Activated CD4-positive, alpha-beta T cell treated with anti-CD3 and anti-CD28 coated beads, Interleukin-2, amount 10 ng/mL, durations not matched to agents 24 days and 14 days (primary cell): Measurements from ENCODE around the gene TOP3B. TPM values are rescaled to one million over a fixed set of nuclear protein-coding genes. Genes with fewer than 3 reads are reported as not detected.

Experiments
- DNase-seq: peaks from one replicate; pipeline ENCODE4 v3.0.0; 2022
- H3K27ac Mint-ChIP-seq: one replicate; pipeline ENCODE4 v1.8.0; 2022; ENCODE audit warnings: mild to moderate bottlenecking, mixed read lengths
- H3K27me3 Mint-ChIP-seq: one replicate; pipeline ENCODE4 v1.8.0; 2022; ENCODE audit warnings: mixed read lengths
- H3K36me3 Mint-ChIP-seq: one replicate; pipeline ENCODE4 v1.8.0; 2022; ENCODE audit warnings: low read depth, mild to moderate bottlenecking, mixed read lengths
- H3K4me1 Mint-ChIP-seq: one replicate; pipeline ENCODE4 v1.8.0; 2021; ENCODE audit warnings: mixed read lengths
- H3K4me3 Mint-ChIP-seq: one replicate; pipeline ENCODE4 v1.8.0; 2022; ENCODE audit warnings: mild to moderate bottlenecking, moderate library complexity, mixed read lengths
- H3K9me3 Mint-ChIP-seq: one replicate; pipeline ENCODE4 v1.8.0; 2021; ENCODE audit warnings: mixed read lengths
- intact Hi-C: fragments of 100-400 bp; cut with micrococcal nuclease; formaldehyde crosslinking; loops from one replicate; pipeline ENCODE4 v1.15.1; 2023
- total RNA-seq: library from RNA; stranded (reverse); gene quantifications from 2 replicates; pipeline ENCODE4 v1.2.3, GENCODE V29; 2022

Gene TOP3B
- total RNA-seq, 1 donor from 2014 or later: 48.6 TPM

DNA sequence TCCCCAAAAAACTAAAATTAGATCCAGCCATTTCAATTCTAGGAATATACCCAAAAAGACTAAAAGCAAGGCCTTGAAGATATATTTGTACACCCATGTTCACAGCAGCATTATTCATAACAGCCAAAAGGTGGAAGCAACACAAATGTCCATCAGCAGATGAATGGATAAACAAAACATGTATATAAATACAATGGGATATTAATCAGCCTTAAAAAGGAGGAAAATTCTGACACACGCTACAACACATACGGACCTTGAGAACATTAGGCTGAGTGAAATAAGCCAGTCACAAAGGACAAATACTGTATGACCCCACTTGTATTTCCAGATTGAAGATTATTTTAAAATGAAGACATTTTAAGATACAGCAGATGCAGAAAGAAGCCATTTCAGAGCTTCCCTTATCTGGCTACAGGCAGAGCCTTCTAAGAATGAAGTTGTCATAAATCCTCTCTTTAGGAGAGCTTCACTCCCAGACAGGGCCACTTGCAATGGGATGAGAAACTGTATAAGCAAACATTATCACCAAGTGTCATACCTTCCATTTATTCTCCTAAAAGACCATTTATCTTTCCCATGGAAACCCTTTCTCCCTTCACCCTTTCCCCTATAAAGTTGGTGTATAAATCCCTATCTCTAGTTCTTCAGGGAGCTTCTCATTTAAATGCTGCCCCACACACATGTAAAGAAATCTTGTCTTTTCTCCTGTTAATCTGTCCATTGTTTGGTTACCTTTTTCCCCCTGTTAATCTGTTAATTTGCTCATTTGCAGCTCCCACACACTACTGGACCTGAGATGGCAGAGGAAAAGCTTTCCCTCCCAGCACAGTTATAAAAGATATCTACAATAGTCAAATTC lies 19.3 kb upstream of the TOP3B start:
- DNase-seq: no peak
- Mint-ChIP-seq H3K36me3 (no peaks in the 10 kb centered on the region), H3K27me3 (peaks cover 13% of the 10 kb centered on the region), H3K4me1 (no peaks in the 10 kb centered on the region), H3K27ac (no peak overlapping the region), H3K9me3 (no peaks in the 10 kb centered on the region), H3K4me3 (no peak overlapping the region)
- intact Hi-C loops: no loop called here

DNA sequence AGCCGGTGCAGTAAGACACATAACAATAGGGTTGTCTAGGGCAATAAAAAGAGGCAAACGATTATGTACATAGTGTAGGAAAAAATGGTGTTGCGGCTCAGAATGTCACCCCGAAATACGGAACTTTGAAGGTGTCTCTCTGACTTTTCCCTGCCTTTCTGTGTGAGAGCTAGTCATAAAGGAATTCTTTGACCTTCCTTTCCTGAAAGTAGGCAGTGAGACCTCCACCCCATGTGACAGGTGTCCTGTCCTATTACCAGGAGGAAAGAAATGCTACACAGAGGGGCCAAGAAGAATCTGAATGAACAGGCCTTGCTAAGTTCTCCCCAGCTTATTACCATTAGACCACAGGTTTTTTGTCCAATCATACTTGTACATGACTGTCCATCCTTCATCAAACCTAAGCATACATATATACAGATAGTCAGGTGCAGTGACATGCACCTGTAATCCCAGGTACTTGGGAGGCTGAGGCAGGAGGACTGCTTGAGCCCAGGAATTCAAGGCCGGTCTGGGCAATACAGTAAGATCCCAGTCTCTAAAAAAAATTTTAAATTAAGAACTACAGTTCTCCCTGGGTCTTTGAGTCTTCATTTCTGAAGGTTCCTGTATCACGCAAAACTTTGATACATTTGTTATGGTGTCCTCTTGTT lies 16.1 kb upstream of the TOP3B start:
- H3K9me3 Mint-ChIP-seq: no peaks in the 10 kb centered on the region
- no peak for DNase-seq
- intact Hi-C loops: no loop called here
- H3K4me1 Mint-ChIP-seq: no peaks in the 10 kb centered on the region
- H3K4me3 Mint-ChIP-seq: no peak overlapping the region
- no peak overlapping the region for H3K27ac Mint-ChIP-seq
- H3K27me3 Mint-ChIP-seq: peaks cover 10% of the 10 kb centered on the region
- no peaks in the 10 kb centered on the region for H3K36me3 Mint-ChIP-seq

DNA sequence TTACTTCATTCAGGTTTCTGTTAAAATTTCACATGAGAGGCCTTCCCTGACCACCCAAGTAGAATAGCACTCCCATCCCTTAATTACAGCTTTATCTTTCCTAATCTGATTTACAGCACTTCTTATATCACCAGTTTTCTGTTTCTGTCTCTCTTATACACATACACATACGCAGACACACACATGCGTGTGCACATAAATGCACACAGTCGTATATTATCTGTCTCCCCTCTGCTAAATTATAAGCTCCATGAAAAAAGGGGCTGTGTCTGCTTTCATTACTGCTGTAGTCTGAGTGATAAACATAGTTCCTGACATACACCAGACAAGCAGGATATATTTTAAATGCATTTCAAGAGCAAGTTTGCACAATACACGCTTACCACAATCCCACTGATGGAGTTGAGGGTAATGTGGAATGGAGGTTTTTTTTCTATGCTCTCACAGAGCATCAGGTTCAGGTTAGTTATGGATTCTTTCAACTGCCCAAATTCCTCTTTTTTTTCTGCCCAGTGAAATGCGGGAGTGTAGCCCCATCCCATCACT lies 13.7 kb upstream of the TOP3B start:
- Mint-ChIP-seq H3K9me3 (no peaks in the 10 kb centered on the region), H3K27ac (no peak overlapping the region), H3K4me3 (no peak overlapping the region), H3K36me3 (no peaks in the 10 kb centered on the region), H3K4me1 (no peaks in the 10 kb centered on the region), H3K27me3 (peaks cover 9% of the 10 kb centered on the region)
- intact Hi-C loops: no loop called here
- no peak for DNase-seq

DNA sequence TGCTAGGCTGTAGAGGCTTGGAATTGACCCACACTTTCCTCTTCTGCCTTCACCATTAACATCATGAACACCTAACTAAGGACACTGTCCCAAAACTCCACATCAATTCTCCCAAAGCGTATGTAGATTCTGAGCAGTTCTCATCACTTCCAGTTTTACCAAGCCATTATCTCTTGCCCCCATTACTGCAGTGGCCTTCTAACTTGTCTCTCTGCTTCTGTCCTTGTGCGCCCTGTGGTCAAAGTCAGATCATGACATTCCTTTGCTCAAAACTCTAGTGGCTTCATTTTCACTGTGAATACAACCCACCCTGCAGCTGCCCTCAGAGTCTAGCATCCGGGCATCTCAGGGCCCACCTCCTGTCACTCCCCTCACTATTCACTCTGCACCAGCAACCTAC lies 13.1 kb upstream of the TOP3B start:
- H3K36me3 Mint-ChIP-seq: no peaks in the 10 kb centered on the region
- peaks cover 7% of the 10 kb centered on the region for H3K27me3 Mint-ChIP-seq
- DNase-seq: no peak
- no peak overlapping the region for H3K27ac Mint-ChIP-seq
- intact Hi-C loops: no loop called here
- no peaks in the 10 kb centered on the region for H3K4me1 Mint-ChIP-seq
- H3K4me3 Mint-ChIP-seq: no peak overlapping the region
- no peaks in the 10 kb centered on the region for H3K9me3 Mint-ChIP-seq

DNA sequence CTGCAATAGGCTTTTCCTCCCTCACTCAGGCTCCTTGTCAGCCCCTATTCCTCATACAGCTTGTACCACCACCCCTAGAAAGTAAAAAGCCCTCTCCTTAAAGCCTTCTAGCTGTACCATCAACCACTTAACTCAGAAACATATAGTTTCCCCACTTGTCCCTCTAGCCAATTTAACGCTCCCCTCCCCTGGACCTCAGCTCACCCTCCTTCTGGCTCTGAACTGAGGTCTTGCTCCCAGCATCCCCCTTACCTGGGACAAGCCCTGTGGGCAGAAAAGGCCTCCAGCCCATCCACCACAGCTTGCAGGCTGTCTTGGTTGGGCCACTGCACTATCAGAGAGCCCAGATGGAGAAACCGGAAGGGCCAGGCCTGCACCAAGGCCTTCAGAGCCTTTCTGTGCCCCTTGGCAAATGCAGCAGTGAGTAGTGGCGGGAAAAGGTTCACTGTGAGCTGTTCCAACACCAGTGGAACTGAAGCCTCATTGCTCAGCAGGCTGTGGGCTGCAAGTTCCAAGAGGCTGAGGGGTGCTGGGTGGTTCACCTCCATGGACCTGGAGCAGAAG lies 12.4 kb upstream of the TOP3B start:
- intact Hi-C loops: no loop called here
- no peak overlapping the region for H3K27ac Mint-ChIP-seq
- H3K27me3 Mint-ChIP-seq: peaks cover 2% of the 10 kb centered on the region
- no peak overlapping the region for H3K4me3 Mint-ChIP-seq
- DNase-seq: no peak
- H3K36me3 Mint-ChIP-seq: no peaks in the 10 kb centered on the region
- H3K9me3 Mint-ChIP-seq: no peaks in the 10 kb centered on the region
- H3K4me1 Mint-ChIP-seq: no peaks in the 10 kb centered on the region

DNA sequence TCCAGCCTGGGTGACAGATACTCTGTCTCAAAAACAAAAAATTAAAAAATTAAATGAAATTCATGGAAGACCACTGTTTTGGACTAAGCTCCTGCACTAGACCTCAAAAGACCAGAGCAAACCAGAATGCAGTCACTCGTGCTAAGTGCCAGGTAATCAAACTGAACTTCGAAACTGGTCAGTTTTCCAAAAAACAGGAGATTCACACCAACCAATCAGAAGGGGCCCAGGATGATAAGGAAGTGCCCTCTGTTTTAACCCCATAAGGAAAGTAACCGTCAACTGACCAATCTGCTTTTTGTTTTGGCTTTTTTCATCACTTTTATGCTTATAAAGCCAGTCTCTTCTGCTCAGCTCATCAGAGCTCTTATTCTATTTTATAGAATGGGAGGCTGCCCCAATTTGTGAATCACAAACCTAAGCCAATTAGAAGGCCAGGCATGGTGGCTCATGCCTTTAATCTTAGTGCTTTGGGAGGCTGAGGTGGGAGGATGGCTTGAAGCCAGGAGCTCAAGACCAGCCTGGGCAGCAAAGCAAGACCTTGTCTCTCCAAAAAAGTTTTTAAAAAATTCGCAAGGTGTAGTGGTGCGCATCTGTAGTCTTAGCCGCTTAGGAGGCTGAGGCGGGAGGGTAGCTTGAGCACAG lies 10.1 kb upstream of the TOP3B start:
- Mint-ChIP-seq H3K4me3 (no peak overlapping the region), H3K4me1 (no peaks in the 10 kb centered on the region), H3K9me3 (no peaks in the 10 kb centered on the region), H3K36me3 (no peaks in the 10 kb centered on the region), H3K27ac (no peak overlapping the region), H3K27me3 (no peaks in the 10 kb centered on the region)
- intact Hi-C loops: no loop called here
- DNase-seq: no peak

DNA sequence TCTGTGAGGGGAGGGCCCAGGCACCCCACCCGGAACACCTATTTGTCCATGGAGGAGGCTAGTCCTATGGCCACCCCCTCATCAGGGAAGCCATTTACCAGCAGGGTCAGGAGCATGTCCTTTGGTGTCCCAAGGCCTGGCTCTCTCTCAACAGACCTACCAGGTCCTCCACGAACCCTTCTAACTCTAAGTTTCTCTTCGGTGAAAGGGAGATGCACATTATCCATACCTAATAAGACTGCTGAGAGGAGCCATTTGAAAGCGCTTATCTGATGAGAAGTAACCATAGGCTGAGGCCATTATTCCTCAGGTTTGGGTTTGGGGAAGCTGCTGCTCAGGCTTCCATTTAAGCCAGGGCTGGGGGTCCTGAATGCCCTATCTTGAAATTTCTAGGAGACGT lies 9.2 kb upstream of the TOP3B start:
- no peak overlapping the region for H3K27ac Mint-ChIP-seq
- intact Hi-C loops: no loop called here
- H3K4me3 Mint-ChIP-seq: no peak overlapping the region
- H3K36me3 Mint-ChIP-seq: no peaks in the 10 kb centered on the region
- H3K9me3 Mint-ChIP-seq: no peaks in the 10 kb centered on the region
- DNase-seq: no peak
- H3K27me3 Mint-ChIP-seq: no peaks in the 10 kb centered on the region
- no peaks in the 10 kb centered on the region for H3K4me1 Mint-ChIP-seq

DNA sequence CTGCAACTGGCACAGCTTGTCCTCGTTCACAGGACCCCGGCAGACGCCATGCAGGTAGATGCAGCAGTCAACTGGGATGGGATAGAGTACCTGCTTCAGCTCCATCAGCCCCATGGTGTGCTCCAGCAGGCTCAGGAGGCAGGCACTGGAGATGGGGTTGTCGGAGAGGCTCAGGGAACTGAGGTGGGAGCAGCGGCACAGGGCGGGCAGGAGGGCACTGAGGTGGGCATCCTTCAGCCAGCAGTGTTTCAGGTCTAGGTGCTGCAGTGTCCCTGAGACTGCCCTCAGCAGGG lies 8.7 kb upstream of the TOP3B start:
- H3K4me3 Mint-ChIP-seq: no peak overlapping the region
- no peak overlapping the region for H3K27ac Mint-ChIP-seq
- intact Hi-C loops: no loop called here

DNA sequence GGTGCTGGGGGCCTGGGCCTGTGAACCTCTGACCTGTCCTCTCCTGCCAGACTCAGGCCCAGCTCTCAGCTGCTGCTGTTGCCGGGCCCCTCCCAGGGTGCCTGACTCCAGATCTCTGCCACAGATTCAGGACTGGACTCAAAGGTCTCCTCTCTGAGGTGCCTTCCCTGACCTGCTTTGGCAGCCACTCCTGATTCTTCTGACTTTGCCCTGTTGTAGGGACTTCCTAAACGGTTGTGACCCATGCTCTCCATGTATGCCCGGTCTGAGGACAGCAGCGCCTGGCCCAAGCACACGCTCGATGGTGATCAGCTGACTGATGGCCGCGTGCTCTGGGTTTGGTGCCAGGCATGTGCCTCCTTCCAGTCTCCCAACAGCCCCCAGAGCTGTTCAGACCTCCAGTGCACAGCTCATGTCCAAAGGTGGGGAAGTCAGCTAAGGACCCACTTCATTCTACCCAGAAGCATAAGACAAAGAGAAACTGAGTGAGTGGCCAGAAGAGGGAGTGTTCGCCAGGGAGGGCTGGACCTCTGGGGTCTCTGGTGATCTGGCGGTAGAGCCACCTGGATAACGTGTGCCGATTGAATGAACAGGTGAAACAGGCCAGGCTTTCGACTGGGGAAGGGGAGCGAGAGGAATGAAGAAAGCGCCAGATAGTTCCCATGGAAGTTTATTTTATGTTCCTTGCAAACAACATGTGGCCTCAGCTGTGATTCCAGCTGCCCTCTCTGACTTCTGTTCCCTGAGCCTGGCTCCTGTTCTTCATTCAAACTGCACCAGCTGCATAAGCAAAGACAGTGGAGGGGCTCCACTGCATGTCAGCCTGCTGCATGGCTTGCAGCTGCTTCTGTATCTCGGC lies 8.1 kb upstream of the TOP3B start:
- DNase-seq: no peak
- intact Hi-C loops: no loop called here
- no peaks in the 10 kb centered on the region for H3K4me1 Mint-ChIP-seq
- H3K9me3 Mint-ChIP-seq: no peaks in the 10 kb centered on the region
- no peak overlapping the region for H3K4me3 Mint-ChIP-seq
- no peaks in the 10 kb centered on the region for H3K27me3 Mint-ChIP-seq
- H3K36me3 Mint-ChIP-seq: no peaks in the 10 kb centered on the region
- H3K27ac Mint-ChIP-seq: no peak overlapping the region

More for the DNA sequence above, 8.7 kb upstream of the TOP3B start:
- no peak for DNase-seq
- Mint-ChIP-seq H3K27me3 (no peaks in the 10 kb centered on the region), H3K9me3 (no peaks in the 10 kb centered on the region), H3K36me3 (no peaks in the 10 kb centered on the region), H3K4me1 (no peaks in the 10 kb centered on the region)

DNA sequence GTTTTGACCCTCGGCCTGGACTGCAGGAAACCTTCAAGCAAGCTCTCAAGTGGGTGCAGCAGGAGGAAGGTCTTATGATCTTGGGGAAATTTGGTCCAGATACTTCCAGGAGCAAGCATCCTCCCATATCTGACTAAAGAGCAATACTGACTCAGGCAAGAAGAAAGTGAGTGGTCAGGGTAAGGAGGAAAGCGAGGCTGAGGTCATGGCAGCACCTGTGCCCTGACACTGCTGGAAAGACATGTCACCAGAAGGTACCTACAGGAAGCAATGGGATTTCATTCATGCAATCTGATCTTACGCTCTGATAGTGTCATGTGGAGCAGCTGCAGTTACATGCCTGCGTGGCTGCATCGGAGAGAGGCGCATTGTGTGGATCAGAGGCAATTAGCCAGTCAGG lies 6.5 kb upstream of the TOP3B start:
- Mint-ChIP-seq H3K4me3 (no peak overlapping the region), H3K27ac (no peak overlapping the region), H3K27me3 (no peaks in the 10 kb centered on the region), H3K36me3 (no peaks in the 10 kb centered on the region), H3K9me3 (no peaks in the 10 kb centered on the region), H3K4me1 (no peaks in the 10 kb centered on the region)
- DNase-seq: no peak
- intact Hi-C loops: no loop called here

DNA sequence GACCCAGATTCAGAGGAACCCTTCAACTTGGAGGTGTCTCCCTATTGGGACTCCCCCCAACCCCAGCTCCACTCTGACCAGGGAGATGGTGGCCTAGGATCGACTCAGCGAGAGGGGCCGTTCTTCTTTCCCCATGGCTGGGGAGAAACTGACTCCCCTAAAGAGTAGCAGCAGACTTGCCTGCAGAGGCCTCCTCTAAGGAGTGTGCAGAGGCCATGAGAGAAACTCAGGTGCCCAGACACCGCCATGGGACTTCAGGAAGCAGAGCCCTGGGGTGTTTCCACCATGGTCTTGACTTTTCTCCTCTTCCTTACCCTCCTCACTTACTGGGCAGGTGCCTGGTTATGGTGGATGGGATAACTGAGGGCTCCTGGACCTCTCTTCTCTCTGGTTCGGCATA lies 2.6 kb upstream of the TOP3B start:
- intact Hi-C loops: no loop called here
- Mint-ChIP-seq H3K9me3 (no peaks in the 10 kb centered on the region), H3K36me3 (no peaks in the 10 kb centered on the region), H3K4me3 (no peak overlapping the region), H3K4me1 (peaks cover 13% of the 10 kb centered on the region), H3K27ac (no peak overlapping the region), H3K27me3 (no peaks in the 10 kb centered on the region)
- DNase-seq: no peak

DNA sequence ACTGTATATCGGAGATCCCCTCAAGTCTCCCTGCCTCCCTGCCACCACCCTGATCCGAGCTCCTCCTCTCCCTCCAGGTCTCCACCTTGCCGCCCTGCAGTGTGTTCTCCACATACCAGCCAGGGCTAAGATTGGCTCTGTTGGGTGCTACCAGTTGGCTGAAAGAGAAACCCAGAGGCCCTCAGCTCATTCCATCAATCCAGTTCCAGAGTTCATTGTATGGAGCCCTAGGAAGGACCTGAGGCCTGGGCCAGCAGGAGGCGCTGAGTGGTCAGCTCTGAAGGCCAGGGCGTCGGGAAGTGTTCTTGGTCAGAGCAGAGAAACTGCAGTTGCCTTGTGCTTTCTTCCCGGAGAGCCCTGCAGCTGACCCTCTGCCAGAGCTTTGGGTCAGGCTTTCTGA lies 2.2 kb upstream of the TOP3B start:
- intact Hi-C loops: no loop called here
- H3K27ac Mint-ChIP-seq: no peak overlapping the region
- no peaks in the 10 kb centered on the region for H3K27me3 Mint-ChIP-seq
- H3K9me3 Mint-ChIP-seq: no peaks in the 10 kb centered on the region
- DNase-seq: no peak
- no peak overlapping the region for H3K4me3 Mint-ChIP-seq
- no peaks in the 10 kb centered on the region for H3K36me3 Mint-ChIP-seq
- H3K4me1 Mint-ChIP-seq: peaks cover 13% of the 10 kb centered on the region

DNA sequence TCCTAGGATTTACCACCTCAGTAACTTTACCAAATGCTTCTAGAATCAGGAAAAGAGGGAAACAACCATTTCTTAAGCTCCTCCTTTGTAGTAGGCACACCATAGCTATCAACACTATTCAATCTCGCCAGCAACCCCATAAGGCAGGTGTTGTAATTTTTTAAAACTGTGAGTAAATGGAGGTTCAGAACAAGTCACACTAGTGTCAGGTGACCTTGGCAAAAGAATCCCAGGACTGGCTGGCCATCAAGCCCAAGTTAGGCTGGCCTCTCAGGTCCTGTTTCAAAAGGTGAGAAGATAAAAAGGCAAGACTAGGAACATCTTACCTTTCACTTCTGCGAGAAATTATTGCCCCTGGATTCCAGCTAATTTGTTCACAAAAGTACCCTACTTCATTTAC lies 713 bp downstream of the TOP3B start:
- intact Hi-C loops: no loop called here
- H3K4me3 Mint-ChIP-seq: peak overlapping the region; percentile 90
- H3K27ac Mint-ChIP-seq: peak overlapping the region; percentile 84
- no peaks in the 10 kb centered on the region for H3K36me3 Mint-ChIP-seq
- no peak for DNase-seq
- H3K4me1 Mint-ChIP-seq: peaks cover 13% of the 10 kb centered on the region
- no peaks in the 10 kb centered on the region for H3K9me3 Mint-ChIP-seq
- no peaks in the 10 kb centered on the region for H3K27me3 Mint-ChIP-seq
